NCI-H2196 (cell line): ENCODE measurements around the gene SIPA1L2.
"Not testable (repeated sequence)": the region's sequence is repeated elsewhere in the genome, so short reads cannot be mapped to it uniquely, and the experiment has no call there.

Experiments
- DNase-seq: peaks from one replicate; lab custom pipeline; 2025; ENCODE audit not compliant: unreplicated experiment; lab: John Stamatoyannopoulos, UW

SIPA1L2 gene

GRCh38 chr1:232620356-232620969 is 9.5 kb downstream of the SIPA1L2 start:
- DNase-seq: peak; percentile 64

- DNase-seq: no peak
These were observed 12.7 kb downstream of the SIPA1L2 start for GRCh38 chr1:232617237-232617636.

GRCh38 chr1:232615306-232615800 is 14.6 kb downstream of the SIPA1L2 start:
- no peak for DNase-seq

- no peak for DNase-seq
These were observed 15.1 kb downstream of the SIPA1L2 start for GRCh38 chr1:232614811-232615210.

DNA sequence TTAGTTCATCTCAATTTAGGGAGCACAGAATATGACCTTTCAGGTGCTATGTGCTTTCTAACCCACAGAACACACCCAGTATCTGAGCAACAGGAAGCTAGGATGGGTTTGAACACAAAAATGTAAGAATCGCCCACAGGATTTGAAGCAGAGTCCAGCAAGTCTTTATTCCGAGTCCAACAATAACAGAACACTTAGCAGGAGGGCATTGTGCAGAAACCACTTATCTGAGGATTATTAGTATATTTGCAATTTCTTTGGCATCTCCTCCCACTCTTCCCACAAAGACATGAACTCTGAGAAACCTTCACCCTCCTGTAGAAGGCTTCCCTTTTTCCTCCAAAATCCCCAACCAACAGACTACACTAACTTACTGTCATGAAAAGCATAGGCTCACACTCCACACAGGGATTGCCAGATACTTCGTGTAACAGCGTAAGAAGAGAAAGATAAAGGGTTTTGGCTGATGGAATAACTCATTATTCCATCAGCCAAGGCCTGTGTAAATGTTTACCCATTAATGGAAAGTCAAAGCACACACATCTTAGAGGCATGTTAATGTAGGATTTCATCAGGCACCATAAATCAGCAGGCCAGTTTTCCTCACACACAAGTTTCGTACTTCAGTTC is 16.1 kb downstream of the SIPA1L2 start:
- no peak for DNase-seq

GRCh38 chr1:232612836-232613235 is 17.1 kb downstream of the SIPA1L2 start:
- not testable (repeated sequence) for DNase-seq

DNA sequence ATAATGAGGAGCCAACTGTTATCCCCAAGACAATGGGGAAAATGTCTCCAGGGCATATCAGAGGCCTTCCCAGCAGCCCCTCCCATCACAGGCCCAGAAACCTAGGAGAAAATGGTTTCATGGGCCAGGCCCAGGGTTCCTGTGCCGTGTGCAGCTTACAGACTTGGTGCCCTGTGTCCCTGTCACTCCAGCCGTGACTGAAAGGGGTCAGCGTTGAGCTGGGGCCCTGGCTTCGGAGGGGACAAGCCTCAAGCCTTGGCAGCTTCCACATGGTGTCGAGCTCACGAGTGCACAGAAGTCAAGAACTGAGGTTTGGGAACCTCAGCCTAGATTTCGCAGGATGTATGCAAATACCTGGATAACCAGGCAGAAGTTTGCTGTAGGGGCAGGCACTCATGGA is 18.1 kb downstream of the SIPA1L2 start:
- no peak for DNase-seq

GRCh38 chr1:232610902-232611745 is 18.8 kb downstream of the SIPA1L2 start:
- not testable (repeated sequence) for DNase-seq

DNA sequence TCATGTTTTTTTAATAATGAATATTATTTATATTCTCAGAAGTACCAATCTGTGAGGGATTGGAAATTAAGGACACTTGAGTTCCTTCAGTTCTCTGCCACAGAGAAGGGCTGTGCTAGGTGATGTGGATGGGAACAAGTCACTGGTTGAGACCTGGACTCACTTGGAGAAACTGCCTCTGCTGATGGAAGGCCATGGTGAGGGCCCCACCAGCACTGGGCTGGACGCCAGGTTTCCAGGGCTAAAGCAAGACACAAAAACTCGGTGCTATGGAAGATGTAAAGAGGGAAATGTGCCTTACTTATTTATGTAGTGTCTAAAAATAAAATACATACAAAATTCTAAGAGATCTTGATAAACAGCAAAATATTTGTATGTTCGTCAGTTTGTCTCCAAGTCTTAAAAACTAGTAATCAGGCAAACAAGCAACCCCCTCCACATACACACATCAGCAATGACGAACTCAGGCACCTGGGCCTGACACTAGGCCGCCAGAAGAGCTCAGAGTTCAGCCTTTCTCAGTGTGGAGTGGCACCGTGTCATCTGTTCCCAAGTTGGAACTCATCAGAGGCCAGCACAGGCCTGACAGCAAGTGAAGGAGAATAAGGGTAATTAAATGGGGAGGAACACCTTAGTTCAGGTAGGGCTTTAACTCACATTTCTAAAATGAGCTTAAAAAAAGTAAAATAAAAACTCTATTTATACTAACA is 19.6 kb downstream of the SIPA1L2 start:
- no peak for DNase-seq

- DNase-seq: no peak
These were observed 21.5 kb downstream of the SIPA1L2 start for GRCh38 chr1:232608427-232608826.

- DNase-seq: no peak
These were observed 27.3 kb downstream of the SIPA1L2 start for GRCh38 chr1:232602622-232603021.

GRCh38 chr1:232600424-232601258 is 29.3 kb downstream of the SIPA1L2 start:
- DNase-seq: no peak

- no peak for DNase-seq
These were observed 30.5 kb downstream of the SIPA1L2 start for GRCh38 chr1:232599178-232600041.

- DNase-seq: no peak
These were observed 31.1 kb downstream of the SIPA1L2 start for GRCh38 chr1:232598837-232599177.

- DNase-seq: no peak
These were observed 31.8 kb downstream of the SIPA1L2 start for GRCh38 chr1:232598133-232598532.

DNA sequence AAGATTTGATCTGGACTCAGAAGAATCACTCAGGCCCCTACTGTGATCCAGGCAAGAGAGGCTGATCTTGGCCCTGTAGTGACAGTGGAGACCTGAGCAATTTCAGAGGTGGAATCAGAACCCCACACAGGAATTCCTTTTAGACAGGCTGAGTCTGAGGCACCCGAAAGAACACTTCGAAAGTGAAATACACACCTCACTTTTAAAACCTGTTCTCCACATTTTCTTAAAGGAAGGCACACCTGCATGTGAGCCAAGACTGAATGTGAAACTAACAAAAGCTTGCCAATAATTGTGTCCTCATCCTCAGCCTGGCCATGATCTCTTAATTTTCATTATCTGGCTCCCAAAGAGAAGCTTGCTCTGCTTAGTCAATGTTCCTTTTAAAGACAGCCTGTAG is 32.2 kb downstream of the SIPA1L2 start:
- no peak for DNase-seq

GRCh38 chr1:232596666-232597303 is 33.1 kb downstream of the SIPA1L2 start:
- no peak for DNase-seq

DNA sequence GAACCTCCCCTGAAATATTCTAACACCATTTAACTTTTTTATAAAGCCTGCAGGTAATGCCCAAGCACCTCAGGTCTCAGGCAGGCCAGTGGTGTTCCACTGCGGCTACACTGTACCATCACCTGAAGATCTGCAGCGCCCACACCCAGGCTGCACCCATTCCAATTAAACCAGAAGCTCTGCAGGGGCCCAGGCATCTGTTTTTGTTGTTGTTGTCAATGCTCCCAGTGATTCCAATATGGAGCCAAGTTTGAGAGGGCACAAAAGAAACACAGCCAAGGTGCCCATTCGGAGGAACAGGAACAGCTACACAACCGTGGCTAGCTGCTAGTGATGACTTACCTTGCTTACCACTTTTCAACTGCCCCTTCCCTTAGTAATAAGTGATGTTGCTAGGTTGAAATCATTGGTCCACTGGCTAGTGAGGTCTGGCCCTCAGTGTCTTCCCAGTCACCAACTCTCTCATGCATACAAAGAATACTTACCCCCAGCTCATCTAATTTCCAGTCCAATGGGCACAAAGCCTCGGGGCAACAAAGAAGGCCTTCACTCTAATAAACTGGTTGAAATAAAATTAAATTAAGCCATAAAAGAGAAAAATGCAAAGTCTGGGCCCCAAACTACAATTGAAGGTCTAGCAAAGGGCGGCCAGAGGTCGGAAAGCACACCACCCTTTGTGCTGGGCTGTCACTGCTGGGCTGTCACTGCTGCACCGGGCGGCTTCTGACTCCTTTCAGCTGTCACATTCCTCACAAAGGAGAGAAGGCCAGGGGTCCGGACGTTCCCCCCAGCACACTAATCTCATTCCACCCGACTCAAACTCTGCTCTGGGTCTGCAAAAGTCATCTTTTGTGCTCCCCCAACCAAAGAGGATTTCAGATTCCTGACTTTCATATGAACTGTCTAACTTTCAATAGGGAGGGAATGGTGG is 34.9 kb downstream of the SIPA1L2 start:
- no peak for DNase-seq
